GOT3 (cell line): Measurements from ENCODE around the gene PPOX.

Experiments used
- DNase-seq: peaks from one replicate; lab custom pipeline; 2025; ENCODE audit warnings: mixed read lengths; lab: John Stamatoyannopoulos, UW

The PPOX gene

GRCh38 chr1:161176468-161177111 is 10.4 kb downstream of the PPOX start:
- DNase-seq = no peak

GRCh38 chr1:161177112-161177935 is 11.1 kb downstream of the PPOX start, which contains the start of gene B4GALT3:
B4GALT3 (minus strand) TSS chr1:161177507; CDS start chr1:161176060, 1,447 bp downstream.
- DNase-seq = peak; percentile 70

- no peak for DNase-seq
Observed at GRCh38 chr1:161177936-161178244, 11.7 kb downstream of the PPOX start.

- DNase-seq = no peak
Observed at GRCh38 chr1:161179698-161180097, 13.5 kb downstream of the PPOX start.

- DNase-seq = no peak
Observed at GRCh38 chr1:161180639-161181038, 14.4 kb downstream of the PPOX start.

DNA sequence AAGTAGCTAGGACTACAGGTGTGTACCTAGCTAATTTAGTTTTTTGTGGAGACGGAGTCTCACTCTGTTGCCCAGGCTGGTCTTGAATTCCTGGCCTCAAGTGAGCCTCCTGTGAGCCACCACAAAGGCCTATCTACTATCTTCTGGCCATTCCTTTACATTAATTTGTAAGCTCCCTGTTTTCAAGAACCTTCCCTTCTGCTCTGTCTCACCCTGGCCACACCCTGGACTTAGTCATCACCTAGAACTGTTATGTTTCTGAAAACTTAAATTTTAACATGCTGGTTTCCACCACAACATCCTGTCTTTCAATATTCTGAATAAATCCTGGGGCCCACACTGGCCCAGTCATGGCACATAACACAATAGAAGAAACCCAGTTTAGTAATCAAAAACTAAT is 16.0 kb downstream of the PPOX start:
- no peak for DNase-seq

- DNase-seq = no peak
Observed at GRCh38 chr1:161185282-161185682, 19.1 kb downstream of the PPOX start.

DNA sequence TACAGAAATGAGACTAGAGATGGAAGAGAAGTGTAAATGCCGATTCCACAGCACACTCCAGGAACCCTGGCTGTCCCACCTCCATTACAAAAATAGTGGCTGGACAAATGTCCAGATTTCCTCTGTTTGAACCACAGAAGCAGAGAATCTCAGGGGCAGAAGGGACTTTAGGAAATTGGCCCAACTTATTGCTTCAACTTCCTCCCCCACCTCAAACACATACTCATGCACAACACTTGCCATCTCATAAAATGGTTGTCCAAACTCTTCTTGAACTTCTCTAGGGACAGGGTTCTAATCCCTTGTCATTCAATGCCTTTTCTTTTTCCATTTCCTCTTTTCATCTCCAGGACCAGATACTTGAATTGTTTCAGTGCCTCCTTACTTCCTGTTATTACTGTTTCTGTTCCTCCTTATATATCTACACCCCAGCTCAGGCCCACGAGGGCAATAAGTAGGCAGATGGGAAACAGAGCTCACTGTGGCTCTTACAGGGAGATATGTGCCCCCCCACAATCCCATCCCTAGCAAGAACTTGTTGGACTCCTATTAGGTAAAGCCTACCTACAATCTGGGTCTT is 19.6 kb downstream of the PPOX start:
- no peak for DNase-seq

DNA sequence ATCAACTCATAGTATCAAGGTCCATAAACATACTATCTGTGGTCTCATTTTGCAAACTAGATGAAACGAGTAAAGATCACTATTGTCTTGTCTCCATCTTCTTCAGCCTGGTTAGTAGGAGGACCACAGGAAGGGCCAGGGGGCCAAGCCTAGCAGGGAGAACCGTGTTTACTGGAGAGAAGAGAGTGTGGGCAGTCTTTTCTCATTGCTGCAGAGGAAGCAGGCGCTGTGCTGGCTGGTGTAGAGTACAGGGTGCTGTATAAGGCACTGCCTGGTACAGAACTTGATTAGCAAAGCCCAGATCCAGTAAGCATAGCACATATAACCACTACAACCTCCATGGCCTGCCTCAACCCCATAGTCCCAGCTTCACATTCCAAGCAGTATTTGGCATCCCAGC is 21.1 kb downstream of the PPOX start:
- no peak for DNase-seq

- no peak for DNase-seq
Observed at GRCh38 chr1:161188381-161188780, 22.2 kb downstream of the PPOX start.

DNA sequence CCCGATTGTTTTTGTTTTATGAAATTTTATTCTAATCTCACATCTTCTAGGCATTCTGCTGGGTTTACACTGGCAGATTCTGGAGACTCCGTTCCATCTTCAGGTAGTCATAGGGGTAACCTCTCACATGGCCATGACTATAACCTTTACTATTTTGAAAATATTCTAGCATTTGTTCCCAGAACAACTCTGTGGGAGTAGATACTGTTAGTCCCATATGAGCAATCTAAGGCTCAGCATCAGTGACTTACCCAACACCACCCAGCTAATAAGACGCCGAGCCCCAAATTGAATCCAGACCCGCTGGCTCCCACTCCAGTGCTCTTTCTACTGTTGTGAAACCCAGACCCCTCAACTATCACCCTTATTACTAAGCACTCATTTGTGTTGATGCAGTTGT is 22.8 kb downstream of the PPOX start:
- DNase-seq = no peak

DNA sequence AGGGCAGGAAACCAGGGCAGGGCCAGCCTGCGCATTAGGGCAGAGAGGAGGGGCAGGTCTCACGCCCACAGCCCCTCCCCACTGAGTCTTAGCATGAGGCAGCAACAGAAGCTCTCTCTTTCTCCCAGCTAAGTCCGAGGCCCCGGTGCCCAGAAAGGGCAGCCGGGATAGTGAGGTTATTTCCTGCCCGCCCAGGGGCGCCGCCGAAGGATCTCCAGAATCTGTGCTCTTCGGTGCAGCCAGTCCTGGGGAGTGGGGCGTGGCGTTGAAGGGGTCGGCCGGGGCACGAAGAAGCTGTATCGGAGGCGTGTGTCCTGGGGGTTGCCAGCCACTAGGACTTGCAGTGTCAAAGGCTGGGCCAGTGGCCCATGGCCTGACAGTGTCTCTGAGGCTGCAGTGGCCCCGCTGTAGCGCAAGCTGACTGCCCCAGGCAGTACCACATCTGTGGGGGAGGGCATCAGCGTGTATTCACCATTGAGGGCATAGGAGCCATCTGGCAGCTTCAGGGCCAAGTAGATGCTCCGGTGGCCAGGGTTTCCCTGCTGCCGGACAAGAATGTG is 24.8 kb downstream of the PPOX start:
- DNase-seq = no peak

- no peak for DNase-seq
Observed at GRCh38 chr1:161191971-161192370, 25.7 kb downstream of the PPOX start.

DNA sequence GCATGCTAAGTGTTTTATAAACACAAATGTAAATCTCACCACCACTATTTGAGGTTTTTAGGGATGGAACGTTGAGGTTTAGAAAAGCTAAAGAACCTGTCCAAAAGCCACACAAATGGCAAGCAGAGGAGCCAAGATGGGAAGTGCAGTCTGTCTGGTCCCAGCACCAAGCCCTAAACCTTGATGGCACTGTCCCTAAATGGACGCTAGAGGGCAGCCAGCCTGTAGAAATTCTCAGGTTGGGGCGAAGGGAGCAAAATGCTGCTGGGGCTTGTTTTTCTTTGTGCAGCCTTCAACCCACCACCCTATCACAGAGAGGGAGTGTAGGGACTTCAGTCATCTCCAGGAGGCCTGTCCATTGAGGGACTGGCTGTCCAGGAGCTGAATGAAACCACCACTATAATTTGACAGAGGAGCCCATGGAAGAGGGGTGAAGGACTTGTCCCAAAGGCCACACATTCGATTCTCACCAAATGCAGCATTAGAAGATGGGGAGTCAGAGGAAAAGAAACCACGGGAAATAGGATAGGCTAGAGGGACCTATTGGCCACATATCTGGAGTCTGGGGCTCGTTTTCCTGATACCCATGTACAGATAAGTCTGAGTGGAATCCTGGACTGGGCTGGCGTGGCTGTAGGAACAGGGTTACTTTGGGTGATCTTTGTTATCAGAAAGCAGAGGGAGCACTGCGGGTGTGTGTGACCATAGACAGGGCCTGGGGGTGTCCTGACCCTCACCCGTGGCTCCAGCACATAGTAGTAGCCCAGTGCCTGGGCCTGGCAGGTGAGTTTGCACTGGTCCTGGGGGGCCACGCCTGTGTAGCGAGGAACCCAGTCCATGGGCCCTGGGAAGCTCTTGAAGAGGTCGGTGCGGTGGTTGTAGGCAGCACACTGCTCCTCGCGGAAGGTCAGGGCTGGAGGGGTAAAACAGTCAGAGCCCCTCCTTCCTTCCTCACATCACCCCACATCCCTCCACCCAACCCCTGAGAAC is 26.5 kb downstream of the PPOX start:
- no peak for DNase-seq

GRCh38 chr1:161193561-161194235 is 27.5 kb downstream of the PPOX start:
- DNase-seq = no peak

DNA sequence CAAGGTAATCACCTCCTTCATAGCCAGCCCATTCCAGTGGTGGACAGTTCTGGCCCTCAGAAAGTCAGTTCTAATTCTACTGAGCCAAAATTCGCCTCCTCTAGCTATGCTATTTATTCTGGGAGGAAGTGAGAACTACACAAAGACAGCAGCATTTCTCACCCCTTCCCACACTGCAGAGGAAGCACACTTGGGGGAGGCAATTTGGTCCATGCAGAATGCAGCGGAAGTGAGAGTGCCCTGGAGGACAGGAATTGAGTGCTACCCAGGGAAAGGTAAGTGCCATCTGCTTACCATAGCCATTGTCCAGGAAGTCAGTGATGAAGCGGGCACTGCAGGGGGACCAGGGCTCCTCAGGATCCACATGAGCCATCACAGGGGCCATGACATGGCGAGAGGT is 28.9 kb downstream of the PPOX start:
- DNase-seq = no peak

GRCh38 chr1:161196111-161196510 is 29.9 kb downstream of the PPOX start:
- DNase-seq = no peak

DNA sequence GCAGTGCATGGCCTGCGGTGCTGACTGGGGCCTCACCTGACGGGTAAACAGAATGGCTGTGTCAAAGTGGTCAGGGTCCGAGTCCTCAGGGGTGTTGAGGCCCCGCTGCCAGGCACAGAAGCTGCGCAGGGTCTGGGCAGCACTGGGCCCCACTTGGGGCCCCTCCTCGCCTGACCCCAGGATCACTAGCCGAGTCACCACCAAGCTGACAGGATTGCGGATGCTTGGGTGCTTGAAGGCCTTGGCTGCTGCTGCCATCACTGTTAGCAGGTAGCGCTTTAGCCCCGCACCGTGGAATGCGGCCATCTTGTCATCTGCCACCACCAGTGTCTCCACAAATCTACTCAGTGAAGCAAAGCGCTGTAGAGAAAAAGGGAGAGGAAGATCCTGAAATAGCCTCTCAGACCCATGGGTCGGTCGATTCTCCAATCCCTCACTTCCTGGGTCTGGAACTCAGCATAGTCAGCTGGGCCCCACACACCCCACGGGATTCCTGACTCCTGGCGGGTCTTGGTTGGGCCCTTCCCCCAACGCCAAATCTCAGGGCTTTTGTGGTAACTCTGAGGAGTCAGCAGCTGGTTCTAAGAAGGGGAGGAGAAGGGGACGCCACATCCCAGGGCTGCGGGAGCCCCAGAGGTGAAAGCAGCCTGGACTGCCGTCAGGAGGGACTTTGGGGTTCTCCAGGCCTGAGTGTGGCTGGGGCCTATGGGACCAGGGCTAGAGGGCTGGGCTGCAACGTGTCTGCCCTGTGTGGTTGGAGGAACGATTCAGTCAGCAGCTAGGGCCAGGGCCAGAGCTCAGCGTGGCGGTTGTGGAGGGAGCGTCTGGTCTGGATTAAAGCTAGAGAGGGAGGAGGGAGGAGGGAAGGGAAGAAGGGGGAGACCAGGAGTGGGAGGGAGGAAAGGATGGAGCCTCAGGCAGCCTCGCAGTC is 30.6 kb downstream of the PPOX start:
- no peak for DNase-seq

- no peak for DNase-seq
Observed at GRCh38 chr1:161197560-161198193, 31.5 kb downstream of the PPOX start.
